Ascending aorta (tissue), 2 donors: ENCODE measurements around the gene PALD1. TPM values are rescaled to one million over a fixed set of nuclear protein-coding genes. Genes with fewer than 3 reads are reported as not detected.

Source experiments
- DNase-seq, 2 donors: peaks; one replicate each; pipeline ENCODE4 v3.0.0-alpha.2; 2019; ENCODE audit warnings: low spot score in 2 of 2
- H3K27ac ChIP-seq, 2 donors: fragments of 200-600 bp; sonication (generic); one replicate each; pipeline ENCODE4 v1.5.1; 2016 to 2017; ENCODE audit warnings: mild to moderate bottlenecking in 1 of 2
- H3K27me3 ChIP-seq: fragments of 200-600 bp; sonication (generic); one replicate; pipeline ENCODE4 v1.5.1; 2017
- H3K36me3 ChIP-seq, 2 donors: fragments of 200-600 bp; sonication (generic); one replicate each; pipeline ENCODE4 v1.5.1; 2016
- H3K4me1 ChIP-seq, 2 donors: fragments of 200-600 bp; sonication (generic); one replicate each; pipeline ENCODE4 v1.5.1; 2016 to 2017; ENCODE audit warnings: mild to moderate bottlenecking in 1 of 2
- H3K4me3 ChIP-seq, 2 donors: fragments of 200-600 bp; sonication (generic); one replicate each; pipeline ENCODE4 v1.5.1; 2016 to 2017; ENCODE audit warnings: mild to moderate bottlenecking in 1 of 2
- H3K9me3 ChIP-seq, 2 donors: fragments of 200-600 bp; sonication (generic); one replicate each; pipeline ENCODE4 v1.5.1; 2016
- intact Hi-C: fragments of 100-400 bp; cut with DNase I; formaldehyde crosslinking; loops from one replicate; pipeline ENCODE4 v1.15.1; 2023
- total RNA-seq: library from RNA; depleted of rRNA; stranded (reverse); fragments of >200 nt; gene quantifications from one replicate; pipeline ENCODE4 v1.1.0, GENCODE V29; 2016
- TF ChIP-seq, protein P1 (sequence below), 3 experiments: fragments of 200-600 bp in 2 of 3; fragments of 450-650 bp in 1 of 3; sonication (generic) in 2 of 3; IDR thresholded peaks; one replicate each; pipeline ENCODE4 v1.5.1; 2016 to 2019; ENCODE audit warnings: antibody characterized with exemption in 3 of 3, mild to moderate bottlenecking in 1 of 3, moderate library complexity in 1 of 3

PALD1 gene
- total RNA-seq, 1 donor from 2014 or later, result 21.7 TPM

DNA sequence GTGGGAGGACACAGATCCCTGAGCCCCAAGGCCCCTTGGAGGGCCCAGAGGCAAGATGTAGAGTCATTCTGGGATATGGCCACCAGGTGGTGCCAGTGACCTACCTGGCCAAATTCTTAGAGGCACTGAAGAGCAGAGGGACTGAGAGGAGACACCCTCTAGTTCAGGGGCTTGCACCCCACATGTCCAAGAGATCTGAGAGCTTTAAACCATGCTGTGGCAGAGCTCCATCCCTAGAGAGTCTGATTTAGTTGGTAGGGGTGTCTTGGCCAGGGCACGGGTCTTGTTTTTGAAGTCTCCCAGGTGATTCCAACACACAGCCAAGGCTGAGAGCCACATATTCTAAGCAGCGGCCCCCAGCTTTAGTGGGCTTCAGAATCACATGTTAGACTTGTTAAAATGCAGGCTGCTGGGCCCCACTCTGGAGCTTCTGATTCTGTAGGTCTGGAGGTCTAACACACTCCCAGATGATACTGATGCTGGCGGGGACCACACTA lies 71.4 kb downstream of the PALD1 start:
- DNase-seq, result peak in 1 of 2 donors; percentile 82
- Histone ChIP-seq H3K27me3 (no peaks in the 10 kb centered on the region), H3K4me3 (no peak overlapping the region), H3K27ac (no peak overlapping the region), H3K4me1 (no peaks in the 10 kb centered on the region), H3K36me3 (peaks cover 0 to 16% of the 10 kb centered on the region in 2 donors), H3K9me3 (no peaks in the 10 kb centered on the region)
- intact Hi-C loops, result loop anchor here (2.0 to 5.0 kb wide), 2 partner anchors 209 to 332 kb away; no protein-coding TSS in a partner anchor
- TF ChIP-seq, protein P1, sequence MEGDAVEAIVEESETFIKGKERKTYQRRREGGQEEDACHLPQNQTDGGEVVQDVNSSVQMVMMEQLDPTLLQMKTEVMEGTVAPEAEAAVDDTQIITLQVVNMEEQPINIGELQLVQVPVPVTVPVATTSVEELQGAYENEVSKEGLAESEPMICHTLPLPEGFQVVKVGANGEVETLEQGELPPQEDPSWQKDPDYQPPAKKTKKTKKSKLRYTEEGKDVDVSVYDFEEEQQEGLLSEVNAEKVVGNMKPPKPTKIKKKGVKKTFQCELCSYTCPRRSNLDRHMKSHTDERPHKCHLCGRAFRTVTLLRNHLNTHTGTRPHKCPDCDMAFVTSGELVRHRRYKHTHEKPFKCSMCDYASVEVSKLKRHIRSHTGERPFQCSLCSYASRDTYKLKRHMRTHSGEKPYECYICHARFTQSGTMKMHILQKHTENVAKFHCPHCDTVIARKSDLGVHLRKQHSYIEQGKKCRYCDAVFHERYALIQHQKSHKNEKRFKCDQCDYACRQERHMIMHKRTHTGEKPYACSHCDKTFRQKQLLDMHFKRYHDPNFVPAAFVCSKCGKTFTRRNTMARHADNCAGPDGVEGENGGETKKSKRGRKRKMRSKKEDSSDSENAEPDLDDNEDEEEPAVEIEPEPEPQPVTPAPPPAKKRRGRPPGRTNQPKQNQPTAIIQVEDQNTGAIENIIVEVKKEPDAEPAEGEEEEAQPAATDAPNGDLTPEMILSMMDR (IDR thresholded peaks at IDR 0.05), result peak; percentile 79 to 90 (median 80)

DNA sequence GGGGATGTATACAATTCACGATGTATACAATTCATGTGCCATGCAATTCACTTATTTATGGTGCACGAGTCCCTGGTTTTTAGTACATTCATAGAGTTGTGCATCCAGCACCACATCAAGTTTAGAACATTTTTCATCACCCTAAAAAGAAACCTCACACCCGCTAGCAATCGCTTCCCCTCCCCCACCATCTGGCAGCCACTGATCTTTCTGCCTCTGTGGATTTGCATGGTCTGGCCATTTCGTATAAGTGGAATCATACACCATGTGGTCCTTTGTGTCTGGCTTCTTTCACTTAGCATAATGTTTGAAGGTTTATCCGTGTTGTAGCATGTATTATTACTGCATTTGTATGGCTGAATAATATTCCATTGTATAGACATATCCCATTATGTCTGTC lies 71.9 kb downstream of the PALD1 start:
- TF ChIP-seq, protein P1 (IDR thresholded peaks at IDR 0.05), result no peak
- Histone ChIP-seq H3K27ac (no peak overlapping the region), H3K36me3 (peaks cover 0 to 16% of the 10 kb centered on the region in 2 donors), H3K4me1 (no peaks in the 10 kb centered on the region), H3K27me3 (no peaks in the 10 kb centered on the region), H3K9me3 (no peaks in the 10 kb centered on the region), H3K4me3 (no peak overlapping the region)
- intact Hi-C loops, result loop anchor here (2.0 to 5.0 kb wide), 2 partner anchors 208 to 332 kb away; no protein-coding TSS in a partner anchor
- no peak for DNase-seq

DNA sequence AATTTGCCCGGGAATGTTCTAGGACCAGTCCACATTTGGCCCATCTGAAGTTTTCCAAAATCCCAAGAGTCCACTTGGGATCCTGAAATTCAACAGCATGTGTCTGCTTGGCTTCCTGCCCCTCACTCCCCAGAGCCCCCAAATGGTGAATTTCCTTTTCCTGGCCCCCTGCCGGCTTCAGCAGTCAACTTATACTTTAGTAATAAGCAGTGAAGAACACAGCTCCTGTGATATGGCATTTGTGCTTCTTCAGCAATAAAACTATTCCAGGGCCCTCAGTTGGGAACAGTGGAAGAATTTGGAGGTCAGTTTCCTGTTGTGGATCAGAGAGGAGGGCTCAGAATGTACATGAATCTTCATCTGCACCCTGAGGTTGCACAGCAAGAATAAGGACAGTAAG lies 72.9 kb downstream of the PALD1 start:
- H3K27ac ChIP-seq, result no peak overlapping the region
- H3K4me3 ChIP-seq, result no peak overlapping the region
- intact Hi-C loops, result loop anchor here (2.0 to 5.0 kb wide), 2 partner anchors 207 to 331 kb away; no protein-coding TSS in a partner anchor
- H3K27me3 ChIP-seq, result no peaks in the 10 kb centered on the region
- H3K9me3 ChIP-seq, result no peaks in the 10 kb centered on the region
- TF ChIP-seq, protein P1 (IDR thresholded peaks at IDR 0.05), result no peak
- peaks cover 0 to 16% of the 10 kb centered on the region in 2 donors for H3K36me3 ChIP-seq
- no peaks in the 10 kb centered on the region for H3K4me1 ChIP-seq
- no peak for DNase-seq

DNA sequence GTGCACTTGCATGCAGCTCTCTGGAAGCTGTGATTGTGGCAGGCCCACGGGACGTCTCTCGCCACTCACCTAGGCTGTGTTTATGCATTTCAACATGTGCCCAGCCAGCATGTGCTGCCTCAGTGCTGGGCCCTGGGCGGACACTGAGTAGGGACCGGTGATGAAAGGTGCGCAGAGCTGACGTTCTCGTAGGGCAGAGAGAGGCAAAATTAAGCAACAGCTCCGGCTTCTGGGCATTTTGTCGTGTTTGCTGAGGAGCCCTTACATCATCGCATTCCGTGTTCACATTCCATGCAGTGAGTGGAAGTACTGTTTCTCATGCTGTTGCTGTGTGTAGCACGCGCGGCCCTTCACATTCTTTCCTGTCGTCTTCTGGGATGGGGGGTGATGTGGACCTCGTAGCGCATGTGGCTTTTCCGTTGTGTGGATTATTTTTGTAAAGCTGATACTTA lies 73.4 kb downstream of the PALD1 start:
- intact Hi-C loops, result loop anchor here (2.0 to 5.0 kb wide), 2 partner anchors 207 to 330 kb away; no protein-coding TSS in a partner anchor
- Histone ChIP-seq H3K27ac (no peak overlapping the region), H3K27me3 (no peaks in the 10 kb centered on the region), H3K36me3 (peaks cover 0 to 15% of the 10 kb centered on the region in 2 donors), H3K4me1 (no peaks in the 10 kb centered on the region), H3K9me3 (no peaks in the 10 kb centered on the region), H3K4me3 (no peak overlapping the region)
- TF ChIP-seq, protein P1 (IDR thresholded peaks at IDR 0.05), result no peak
- DNase-seq, result peak in 1 of 2 donors; percentile 73

DNA sequence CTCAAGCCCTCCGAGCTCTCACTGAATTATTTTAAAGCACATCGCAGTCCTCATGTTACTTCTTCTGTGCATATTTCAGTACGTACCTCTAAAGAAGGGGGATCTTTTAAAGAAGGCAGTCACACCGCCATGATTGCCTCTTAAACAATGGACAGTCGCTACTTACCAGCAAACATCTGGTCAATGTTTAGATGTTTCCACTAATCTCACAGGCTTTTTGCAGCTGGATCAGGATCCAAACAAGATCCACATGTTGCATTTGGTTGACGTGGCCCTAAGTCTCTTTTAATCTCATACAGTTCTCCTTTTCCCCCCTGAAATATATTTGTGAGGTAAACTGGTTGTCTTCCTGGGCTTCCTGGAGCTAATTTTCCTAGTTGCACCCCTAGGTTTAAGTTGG lies 74.0 kb downstream of the PALD1 start:
- H3K27me3 ChIP-seq, result no peaks in the 10 kb centered on the region
- peak overlapping the region in 1 of 2 donors; percentile 17 for H3K27ac ChIP-seq
- H3K36me3 ChIP-seq, result peaks cover 0 to 9% of the 10 kb centered on the region in 2 donors
- H3K4me3 ChIP-seq, result no peak overlapping the region
- DNase-seq, result no peak
- H3K9me3 ChIP-seq, result no peaks in the 10 kb centered on the region
- intact Hi-C loops, result loop anchor here (5.0 kb wide), 1 partner anchor 330 kb away; no protein-coding TSS in a partner anchor
- TF ChIP-seq, protein P1 (IDR thresholded peaks at IDR 0.05), result no peak
- H3K4me1 ChIP-seq, result no peaks in the 10 kb centered on the region
